RWPE1 (cell line): Measurements from ENCODE around the gene SLC25A36.

Experiments used
- CTCF ChIA-PET: fragments of 350-600 bp; sonication (Branson Sonifier 250); formaldehyde crosslinking; extraction: SDS; loops from one replicate; lab custom pipeline; 2021; lab: Yijun Ruan, JAX
- POLR2A ChIA-PET: fragments of 400-600 bp; formaldehyde crosslinking; extraction: SDS; loops from one replicate; lab custom pipeline; 2020; ENCODE audit warnings: antibody characterized with exemption; ENCODE audit not compliant: low non-redundant PET; lab: Yijun Ruan, JAX
- DNase-seq: peaks from one replicate; pipeline ENCODE4 v3.0.0; 2012; ENCODE audit warnings: low spot score
- H3K27ac ChIP-seq: fragments of 450-650 bp; 2 replicates; pipeline ENCODE4 v1.5.1; 2017
- TF ChIP-seq, protein P1 (sequence below): fragments of 450-650 bp; conservative IDR thresholded peaks from 2 replicates; pipeline ENCODE4 v1.5.1; 2017; ENCODE audit warnings: low read depth, mild to moderate bottlenecking

SLC25A36 gene

DNA sequence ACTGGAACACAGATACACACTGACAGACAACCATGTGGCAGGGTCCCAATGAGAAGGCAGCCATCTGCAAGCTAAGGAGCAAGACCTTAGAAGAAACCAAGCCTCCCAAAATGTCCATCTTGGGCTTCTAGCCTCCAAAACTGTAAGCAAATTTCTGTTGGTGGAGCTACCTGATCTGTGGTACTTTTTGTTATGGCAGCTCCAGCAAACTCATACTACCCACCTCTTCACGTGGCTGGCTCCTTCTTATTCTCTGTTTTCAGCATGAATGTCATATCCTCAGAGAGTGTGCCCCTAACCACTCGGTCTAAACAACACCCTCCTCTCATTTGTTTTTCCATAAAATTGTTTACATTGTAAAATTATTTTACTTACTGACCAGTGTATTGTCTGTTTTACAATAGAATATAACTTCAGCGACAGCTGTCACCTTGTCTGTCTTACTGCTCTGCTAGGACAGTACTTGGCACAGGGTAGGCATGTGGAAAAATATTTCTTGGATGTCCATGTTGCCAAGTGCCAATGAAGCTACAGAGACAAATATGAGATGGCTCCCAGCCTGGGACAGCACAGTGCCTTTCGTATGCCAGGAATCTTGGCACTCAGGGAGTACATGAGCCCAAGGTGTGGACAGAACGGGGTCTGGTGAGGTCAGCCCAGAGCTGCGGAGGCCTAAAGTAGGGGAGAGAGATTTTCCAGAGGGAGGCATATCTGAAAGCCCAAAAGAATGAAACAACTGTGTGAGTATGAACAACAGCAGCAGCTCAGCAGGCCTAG, 17.4 kb upstream of the SLC25A36 start:
- DNase-seq, result no peak
- POLR2A ChIA-PET, result no interaction called here
- H3K27ac ChIP-seq, result no peak overlapping the region
- CTCF ChIA-PET, result interaction anchor here (0.6 to 1.0 kb wide), 2 partner anchors 30 to 94 kb away, joined by 3 to 4 read pairs; no protein-coding TSS in a partner anchor
- TF ChIP-seq, protein P1, sequence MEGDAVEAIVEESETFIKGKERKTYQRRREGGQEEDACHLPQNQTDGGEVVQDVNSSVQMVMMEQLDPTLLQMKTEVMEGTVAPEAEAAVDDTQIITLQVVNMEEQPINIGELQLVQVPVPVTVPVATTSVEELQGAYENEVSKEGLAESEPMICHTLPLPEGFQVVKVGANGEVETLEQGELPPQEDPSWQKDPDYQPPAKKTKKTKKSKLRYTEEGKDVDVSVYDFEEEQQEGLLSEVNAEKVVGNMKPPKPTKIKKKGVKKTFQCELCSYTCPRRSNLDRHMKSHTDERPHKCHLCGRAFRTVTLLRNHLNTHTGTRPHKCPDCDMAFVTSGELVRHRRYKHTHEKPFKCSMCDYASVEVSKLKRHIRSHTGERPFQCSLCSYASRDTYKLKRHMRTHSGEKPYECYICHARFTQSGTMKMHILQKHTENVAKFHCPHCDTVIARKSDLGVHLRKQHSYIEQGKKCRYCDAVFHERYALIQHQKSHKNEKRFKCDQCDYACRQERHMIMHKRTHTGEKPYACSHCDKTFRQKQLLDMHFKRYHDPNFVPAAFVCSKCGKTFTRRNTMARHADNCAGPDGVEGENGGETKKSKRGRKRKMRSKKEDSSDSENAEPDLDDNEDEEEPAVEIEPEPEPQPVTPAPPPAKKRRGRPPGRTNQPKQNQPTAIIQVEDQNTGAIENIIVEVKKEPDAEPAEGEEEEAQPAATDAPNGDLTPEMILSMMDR, result no peak

DNA sequence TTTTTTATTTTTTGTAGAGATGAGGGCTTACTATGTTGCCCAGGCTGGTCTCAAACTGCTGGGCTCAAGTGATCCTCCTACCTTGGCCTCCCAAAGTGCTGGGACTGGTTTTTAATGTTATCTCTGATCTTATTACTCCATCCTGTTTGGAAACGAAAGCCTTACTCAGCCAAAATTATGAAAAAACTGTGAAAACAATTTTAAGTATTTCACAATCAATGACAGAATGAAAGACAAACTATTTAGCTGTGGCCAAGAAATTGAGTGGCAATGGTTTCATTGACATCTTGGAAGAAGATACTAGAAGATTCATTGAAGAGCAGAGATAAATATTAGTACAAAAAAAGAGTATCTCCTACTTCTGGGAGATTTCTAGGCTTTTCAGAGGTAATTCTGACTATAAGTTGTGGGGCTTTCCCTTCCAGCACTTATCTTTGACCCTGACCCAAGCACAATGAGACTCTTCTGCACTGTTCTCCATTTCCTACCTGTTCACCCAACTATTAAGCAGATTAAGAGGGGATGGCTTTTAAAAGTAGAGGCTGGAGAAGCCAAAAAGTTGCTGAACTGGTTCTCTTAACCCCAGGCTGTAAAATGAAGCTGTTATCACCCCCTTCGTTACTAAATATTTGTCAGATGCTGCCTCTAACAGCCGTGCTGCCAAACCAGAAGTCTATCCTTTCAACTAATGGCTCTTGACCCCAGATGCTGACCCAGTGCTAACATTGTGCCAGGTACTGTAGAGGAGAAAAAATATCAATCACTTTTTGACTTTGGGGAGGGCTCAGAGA, 14.2 kb upstream of the SLC25A36 start:
- H3K27ac ChIP-seq, result no peak overlapping the region
- TF ChIP-seq, protein P1, result no peak
- ChIA-PET CTCF (no interaction called here), POLR2A (no interaction called here)
- DNase-seq, result no peak

DNA sequence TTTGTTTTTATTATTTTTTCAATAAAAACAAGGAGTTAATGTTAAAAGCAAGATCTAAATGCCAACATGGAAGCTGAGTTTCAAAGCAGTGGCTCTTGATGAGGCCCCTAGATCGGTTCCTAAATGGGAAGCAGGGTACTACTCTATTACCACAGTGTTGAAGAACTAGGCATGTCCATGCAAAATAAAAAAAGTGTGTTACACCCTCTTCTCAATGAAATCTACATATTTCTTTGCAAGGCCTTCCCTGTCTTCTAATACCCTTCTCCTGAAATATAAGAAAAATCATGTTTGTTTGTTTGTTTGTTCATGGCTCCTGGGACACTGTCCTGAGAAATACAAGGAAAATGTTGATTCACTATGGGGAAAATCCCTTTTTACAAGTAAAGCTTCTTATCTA, 12.2 kb upstream of the SLC25A36 start:
- no peak overlapping the region for H3K27ac ChIP-seq
- TF ChIP-seq, protein P1, result no peak
- no peak for DNase-seq
- ChIA-PET POLR2A (no interaction called here), CTCF (no interaction called here)

DNA sequence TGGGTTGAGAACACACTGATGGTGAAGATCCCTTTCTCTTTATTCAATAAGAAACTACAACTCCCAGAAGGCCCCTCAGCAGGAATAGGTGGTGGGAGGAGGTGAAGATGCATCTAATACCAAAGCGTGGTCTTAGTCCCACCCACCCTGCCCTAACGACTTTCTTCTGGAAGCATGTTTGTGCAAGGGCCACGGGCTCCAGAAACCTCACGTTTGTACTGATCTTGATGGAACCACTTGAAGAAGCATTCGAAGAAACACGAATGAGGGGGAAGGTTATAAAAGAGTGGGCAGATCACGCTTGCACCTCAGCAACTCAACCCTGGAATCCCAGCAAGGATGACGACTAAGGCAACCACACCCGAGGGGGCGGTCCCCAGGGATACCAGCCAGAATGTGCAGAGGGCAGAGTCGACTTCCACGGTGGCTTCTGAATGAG, 10.6 kb upstream of the SLC25A36 start:
- ChIA-PET POLR2A (no interaction called here), CTCF (no interaction called here)
- TF ChIP-seq, protein P1, result no peak
- no peak for DNase-seq
- no peak overlapping the region for H3K27ac ChIP-seq

- no peak for DNase-seq
- no peak overlapping the region for H3K27ac ChIP-seq
- POLR2A ChIA-PET, result no interaction called here
- TF ChIP-seq, protein P1, result no peak
- CTCF ChIA-PET, result interaction anchor here (1.3 kb wide), 1 partner anchor 10 kb away, joined by 4 read pairs; no protein-coding TSS in a partner anchor
These were observed 9.8 kb upstream of the SLC25A36 start for GRCh38 chr3:140931801-140932200.

DNA sequence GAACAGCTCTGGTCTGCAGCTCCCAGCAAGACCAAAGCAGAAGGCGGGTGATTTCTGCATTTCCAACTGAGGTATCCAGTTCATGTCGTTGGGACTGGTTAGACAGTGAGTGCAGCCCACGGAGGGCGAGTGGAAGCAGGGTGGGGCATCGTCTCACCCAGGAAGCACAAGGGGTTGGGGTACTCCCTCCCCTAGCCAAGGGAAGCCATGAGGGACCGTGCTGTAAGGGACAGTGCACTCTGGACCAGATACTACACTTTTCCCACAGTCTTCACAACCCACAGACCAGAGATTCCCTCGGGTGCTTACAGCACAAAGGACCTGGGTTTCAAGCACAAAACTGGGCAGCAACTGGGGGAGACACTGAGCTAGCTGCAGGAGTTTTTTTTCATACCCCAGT, 8.5 kb upstream of the SLC25A36 start:
- no peak for DNase-seq
- ChIA-PET CTCF (interaction anchor here (0.9 kb wide), 1 partner anchor 66 kb away, joined by 4 read pairs; no protein-coding TSS in a partner anchor), POLR2A (no interaction called here)
- no peak overlapping the region for H3K27ac ChIP-seq
- TF ChIP-seq, protein P1, result no peak
